GM21619 (cell line): ENCODE data around the gene MED12L.
"Not testable (repeated sequence)": the region's sequence is repeated elsewhere in the genome, so short reads cannot be mapped to it uniquely, and the experiment has no call there.

Experiments used
- ATAC-seq: cut with Tn5 transposase; IDR thresholded peaks from one replicate; pipeline ENCODE4 v1.9.1; 2021; ENCODE audit not compliant: unreplicated experiment

MED12L gene

GRCh38 chr3:151169948-151170679 is 84.7 kb downstream of the MED12L start:
- not testable (repeated sequence) for ATAC-seq

DNA sequence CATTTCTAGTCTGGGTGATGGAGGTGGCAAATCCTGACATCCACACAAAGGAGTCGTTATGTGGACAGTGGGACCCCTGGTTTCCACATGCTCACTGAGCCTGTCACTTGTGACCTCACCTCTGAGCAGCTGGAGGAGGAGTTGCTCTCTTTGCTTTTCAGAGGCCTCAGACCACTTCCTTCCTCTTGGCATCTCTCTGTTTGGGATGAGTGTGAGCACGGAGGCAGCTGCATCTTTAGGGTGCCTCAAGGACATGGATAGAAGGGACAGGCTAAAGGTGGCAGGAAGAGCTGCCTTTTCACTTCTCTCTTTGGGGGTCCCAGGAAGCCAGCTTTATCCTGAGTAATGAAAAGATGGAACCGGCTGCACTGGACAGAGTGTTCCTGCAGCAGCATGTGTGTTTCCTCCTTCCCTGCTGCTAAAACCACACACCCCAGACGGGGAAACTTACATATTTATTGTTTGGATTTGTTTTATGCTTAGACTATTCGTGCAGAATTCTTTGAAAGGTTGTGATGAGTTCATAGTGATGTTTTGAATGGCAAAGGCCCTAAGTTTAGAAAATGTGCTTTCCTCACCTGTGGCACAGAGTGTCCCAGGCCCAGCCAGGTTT is 85.8 kb downstream of the MED12L start:
- peak; percentile 66 for ATAC-seq

GRCh38 chr3:151174351-151174750 is 88.9 kb downstream of the MED12L start:
- no peak for ATAC-seq

GRCh38 chr3:151175952-151176351 is 90.5 kb downstream of the MED12L start:
- no peak for ATAC-seq

DNA sequence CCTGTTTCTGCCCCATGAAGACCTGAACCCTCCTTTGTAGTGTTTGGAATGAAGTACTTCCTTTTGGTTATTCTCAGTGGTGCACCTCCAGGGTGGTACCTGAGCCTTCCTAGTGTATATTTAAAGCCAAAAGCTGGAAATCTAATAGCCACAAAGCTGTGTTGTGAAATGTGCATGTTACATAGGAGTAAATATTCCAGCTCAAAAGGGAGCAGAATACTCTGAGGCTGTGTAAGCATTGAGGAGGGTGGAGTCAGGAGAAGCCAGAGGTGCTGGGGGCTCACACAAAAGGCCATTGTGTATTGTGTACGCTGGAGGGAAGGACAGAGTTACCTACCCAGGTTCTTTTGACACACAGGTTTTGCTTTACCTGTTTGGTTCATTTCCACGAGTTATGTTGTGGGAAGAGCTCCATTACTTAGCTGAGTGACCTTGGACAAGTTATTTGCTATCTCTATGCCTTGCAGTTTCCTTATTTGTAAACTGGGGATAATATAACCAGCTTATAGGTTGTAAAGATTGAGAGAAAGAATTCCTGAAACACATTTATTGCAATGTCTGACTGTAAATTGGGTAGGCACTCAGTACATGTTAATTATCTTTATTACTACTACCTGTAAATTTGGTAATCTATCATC is 92.9 kb downstream of the MED12L start:
- no peak for ATAC-seq

- no peak for ATAC-seq
Observed at GRCh38 chr3:151182349-151183079, 97.0 kb downstream of the MED12L start.

GRCh38 chr3:151183265-151183671 is 97.8 kb downstream of the MED12L start:
- no peak for ATAC-seq

DNA sequence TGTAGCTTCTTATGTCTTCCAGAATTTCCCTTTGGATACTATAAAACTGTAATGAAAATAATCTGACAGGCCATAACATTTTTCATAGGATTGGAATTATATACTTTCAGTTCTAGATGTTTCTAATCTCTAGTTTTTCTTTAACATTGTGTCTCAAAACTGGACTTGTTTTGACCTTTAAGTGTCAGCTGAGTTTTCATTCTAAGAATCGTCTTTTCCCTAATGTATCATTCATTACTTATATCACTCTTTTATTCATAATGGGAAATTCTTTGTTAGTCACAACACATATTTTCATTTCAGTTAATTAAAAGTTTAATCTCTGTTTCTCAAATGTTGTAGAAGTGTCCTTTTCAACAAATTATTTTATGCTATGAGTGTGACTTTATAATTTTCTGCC is 105.6 kb downstream of the MED12L start:
- no peak for ATAC-seq

GRCh38 chr3:151192545-151192944 is 107.1 kb downstream of the MED12L start:
- ATAC-seq = no peak

GRCh38 chr3:151195826-151196225 is 110.4 kb downstream of the MED12L start:
- no peak for ATAC-seq

DNA sequence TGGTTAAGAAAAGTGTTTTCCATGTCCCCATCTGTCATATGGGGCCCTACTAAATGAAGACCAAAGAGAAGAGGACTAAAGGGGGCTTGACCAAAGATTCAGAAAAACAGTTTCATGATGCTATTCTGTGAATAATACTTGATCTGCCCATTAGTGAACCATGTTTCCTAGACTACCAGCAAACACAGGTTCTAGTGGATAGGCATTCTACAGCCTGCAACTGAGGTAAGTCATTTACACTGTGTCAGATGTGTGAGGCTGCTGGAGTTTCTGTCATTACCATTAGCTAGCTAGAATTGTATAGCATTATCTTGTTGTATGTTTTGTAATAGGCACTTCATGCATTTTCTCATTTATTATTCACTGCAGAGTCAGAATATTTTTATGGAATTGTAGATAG is 111.0 kb downstream of the MED12L start:
- ATAC-seq = no peak

- no peak for ATAC-seq
Observed at GRCh38 chr3:151197228-151197627, 111.8 kb downstream of the MED12L start.

DNA sequence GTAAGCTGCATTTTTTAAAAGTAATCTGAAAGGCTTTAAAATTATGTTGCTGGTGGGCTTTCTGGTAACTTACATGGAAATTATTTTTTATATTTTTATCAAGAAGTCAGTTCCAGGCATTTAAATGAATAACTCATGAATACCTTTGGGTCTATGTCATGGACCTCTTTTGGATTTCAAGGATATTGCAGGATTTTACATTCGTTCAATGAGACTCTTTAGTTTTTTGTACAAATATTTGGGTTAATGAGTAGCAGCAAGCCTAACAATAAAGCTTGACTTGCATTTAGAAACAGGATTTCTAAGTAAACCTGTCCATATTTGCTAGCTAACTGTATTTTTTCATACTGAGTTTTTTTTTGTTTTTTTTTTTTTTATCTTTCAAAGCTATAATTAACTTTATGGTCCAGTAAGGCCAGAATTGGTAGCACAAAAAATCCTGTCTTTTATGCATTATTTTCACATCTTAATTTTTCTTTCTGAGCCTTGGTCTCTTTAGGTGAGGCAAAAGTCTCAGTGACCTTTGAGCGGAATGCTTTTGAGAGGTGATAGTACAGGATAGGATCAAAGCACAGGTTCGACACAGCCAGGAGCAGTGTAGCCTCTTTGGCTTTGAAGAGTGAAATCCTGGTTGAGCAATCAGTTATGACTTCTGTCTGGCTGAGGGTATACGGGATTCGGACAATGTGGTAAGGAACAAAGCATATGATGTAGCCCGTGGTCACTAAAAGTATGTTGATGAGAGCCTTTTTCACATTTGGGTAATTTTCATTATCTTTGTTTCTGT is 112.7 kb downstream of the MED12L start:
- ATAC-seq = no peak

- no peak for ATAC-seq
Observed at GRCh38 chr3:151198849-151199248, 113.4 kb downstream of the MED12L start.

- ATAC-seq = no peak
Observed at GRCh38 chr3:151199554-151200438, 114.3 kb downstream of the MED12L start.

DNA sequence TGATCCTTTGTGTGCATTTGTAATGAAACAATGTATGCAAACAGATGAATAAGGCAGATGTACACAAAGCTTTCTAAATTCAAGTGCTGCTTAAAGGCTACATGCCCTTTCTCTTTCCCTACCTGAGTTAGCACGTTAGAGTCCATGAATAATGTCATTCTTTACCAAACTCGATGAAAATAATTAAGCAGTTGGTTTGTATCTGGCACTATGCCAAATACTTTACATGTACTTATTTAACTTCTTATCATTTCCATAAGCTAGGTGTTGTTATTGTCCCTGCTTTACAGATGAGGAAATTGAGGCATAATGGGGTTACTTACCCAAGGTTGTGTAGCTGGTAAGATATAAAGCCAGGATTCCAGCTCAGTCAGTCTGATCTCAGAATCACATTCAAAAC is 115.1 kb downstream of the MED12L start:
- ATAC-seq = no peak

GRCh38 chr3:151201051-151201730 is 115.7 kb downstream of the MED12L start:
- no peak for ATAC-seq

DNA sequence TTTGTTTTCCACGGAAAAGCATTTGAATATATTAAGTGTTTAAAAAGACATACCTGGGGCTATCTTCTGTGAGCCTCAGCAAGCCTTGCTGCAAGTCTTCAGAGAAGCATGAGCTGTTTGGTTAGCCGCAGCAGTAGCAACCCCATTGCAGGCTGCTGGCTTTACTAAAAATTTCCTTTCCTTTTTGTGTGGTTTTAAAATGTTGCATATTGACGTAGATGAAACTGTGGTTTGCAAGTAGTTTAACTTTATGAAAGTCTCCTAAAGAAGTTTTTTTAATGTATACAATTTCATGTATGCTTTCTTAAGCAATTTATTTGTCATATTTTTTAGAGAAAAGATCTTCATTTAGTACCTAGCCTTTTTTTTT is 117.6 kb downstream of the MED12L start, which contains the start of gene GPR171:
TSS of gene GPR171 (minus strand) at position 166 of the 370 bp plus-strand sequence. CDS start 3,830 bp downstream, outside the sequence.
- ATAC-seq = peak; percentile 94
